SK-N-SH treated with all-trans-retinoic acid at 6 μM for 48 hours (cell line): Measurements from ENCODE around the gene OR5H1.

ENCODE experiments used
- ATAC-seq: fragments of 200-7000 bp; cut with Tn5 transposase; 3 replicates; pipeline ENCODE4 v1.9.1; 2020; ENCODE audit warnings: mild to moderate bottlenecking, moderate library complexity
- ARNTL ChIP-seq: fragments of 450-650 bp; formaldehyde crosslinking; IDR thresholded peaks from 2 replicates; pipeline ENCODE4 v1.5.0; 2020; ENCODE audit warnings: low read depth, mild to moderate bottlenecking, moderate library complexity, borderline replicate concordance
- BACH2 ChIP-seq: fragments of 250-450 bp; sonication (Bioruptor Pico); IDR thresholded peaks from 2 replicates; pipeline ENCODE4 v1.9.0; 2021; ENCODE audit warnings: mild to moderate bottlenecking, borderline replicate concordance
- CSDC2 ChIP-seq: fragments of 250-450 bp; sonication (Bioruptor Pico); IDR thresholded peaks from 2 replicates; pipeline ENCODE4 v1.5.0; 2020; ENCODE audit warnings: mild to moderate bottlenecking, moderate library complexity
- ESRRG ChIP-seq: fragments of 250-450 bp; sonication (Bioruptor Pico); IDR thresholded peaks from 2 replicates; pipeline ENCODE4 v1.6.1; 2021; ENCODE audit warnings: mild to moderate bottlenecking
- GLIS3 ChIP-seq: fragments of 250-450 bp; sonication (Bioruptor Pico); IDR thresholded peaks from 2 replicates; pipeline ENCODE4 v1.5.0; 2020; ENCODE audit warnings: mild to moderate bottlenecking, moderate library complexity
- ISL1 ChIP-seq: fragments of 250-450 bp; sonication (Bioruptor Pico); IDR thresholded peaks from 2 replicates; pipeline ENCODE4 v2.1.2; 2022; ENCODE audit warnings: mild to moderate bottlenecking, moderate library complexity
- OSR1 ChIP-seq: fragments of 250-450 bp; sonication (Bioruptor Pico); IDR thresholded peaks from 2 replicates; pipeline ENCODE4 v1.8.0; 2022; ENCODE audit warnings: moderate library complexity, mild to moderate bottlenecking, inconsistent platforms
- PPARA ChIP-seq: fragments of 250-450 bp; sonication (Bioruptor Pico); IDR thresholded peaks from 2 replicates; pipeline ENCODE4 v1.5.0; 2020; ENCODE audit warnings: mild to moderate bottlenecking, borderline replicate concordance
- RARB ChIP-seq: fragments of 250-450 bp; sonication (Bioruptor Pico); IDR thresholded peaks from 2 replicates; pipeline ENCODE4 v1.8.0; 2021; ENCODE audit warnings: mild to moderate bottlenecking, moderate library complexity
- SNAI2 ChIP-seq: fragments of 250-450 bp; sonication (Bioruptor Pico); IDR thresholded peaks from 2 replicates; pipeline ENCODE4 v1.5.0; 2020; ENCODE audit warnings: mild to moderate bottlenecking, moderate library complexity
- TCF4 ChIP-seq: fragments of 250-450 bp; sonication (Bioruptor Pico); IDR thresholded peaks from 2 replicates; pipeline ENCODE4 v1.8.0; 2021; ENCODE audit warnings: mild to moderate bottlenecking, moderate library complexity, borderline replicate concordance
- TOX ChIP-seq: fragments of 250-450 bp; sonication (Bioruptor Pico); IDR thresholded peaks from 2 replicates; pipeline ENCODE4 v1.8.0; 2021; ENCODE audit warnings: mild to moderate bottlenecking, moderate library complexity, borderline replicate concordance
- ZC3H10 ChIP-seq: fragments of 250-450 bp; sonication (Bioruptor Pico); IDR thresholded peaks from 2 replicates; pipeline ENCODE4 v1.5.1; 2021; ENCODE audit warnings: mild to moderate bottlenecking, moderate library complexity
- ZFP3 ChIP-seq: fragments of 250-450 bp; sonication (Bioruptor Pico); IDR thresholded peaks from 2 replicates; pipeline ENCODE4 v1.5.0; 2020; ENCODE audit warnings: mild to moderate bottlenecking, moderate library complexity
- ZNF565 ChIP-seq: fragments of 450-650 bp; formaldehyde crosslinking; conservative IDR thresholded peaks from 2 replicates; pipeline ENCODE4 v1.5.0; 2020; ENCODE audit warnings: low read depth, mild to moderate bottlenecking, moderate library complexity
- ZNF70 ChIP-seq: fragments of 450-650 bp; formaldehyde crosslinking; IDR thresholded peaks from 2 replicates; pipeline ENCODE4 v1.5.0; 2020; ENCODE audit warnings: mild to moderate bottlenecking, moderate library complexity
- ZNF8 ChIP-seq: fragments of 450-650 bp; formaldehyde crosslinking; IDR thresholded peaks from 2 replicates; pipeline ENCODE4 v1.5.0; 2020; ENCODE audit warnings: mild to moderate bottlenecking, moderate library complexity
- TF ChIP-seq, protein P1 (sequence below): fragments of 250-450 bp; sonication (Bioruptor Pico); IDR thresholded peaks from 2 replicates; pipeline ENCODE4 v1.8.0; 2020; ENCODE audit warnings: mild to moderate bottlenecking, moderate library complexity, borderline replicate concordance
- TF ChIP-seq, protein P2 (sequence below): fragments of 250-450 bp; sonication (Bioruptor Pico); IDR thresholded peaks from 2 replicates; pipeline ENCODE4 v1.5.0; 2020; ENCODE audit warnings: mild to moderate bottlenecking, moderate library complexity
- TF ChIP-seq, protein P3 (sequence below): fragments of 250-450 bp; sonication (Bioruptor Pico); IDR thresholded peaks from 2 replicates; pipeline ENCODE4 v1.8.0; 2021; ENCODE audit warnings: low read depth, mild to moderate bottlenecking, moderate library complexity, borderline replicate concordance
- TF ChIP-seq, protein P4 (sequence below): fragments of 250-450 bp; sonication (Bioruptor Pico); IDR thresholded peaks from 2 replicates; pipeline ENCODE4 v1.5.1; 2021; ENCODE audit warnings: mild to moderate bottlenecking, moderate library complexity

OR5H1 gene

DNA sequence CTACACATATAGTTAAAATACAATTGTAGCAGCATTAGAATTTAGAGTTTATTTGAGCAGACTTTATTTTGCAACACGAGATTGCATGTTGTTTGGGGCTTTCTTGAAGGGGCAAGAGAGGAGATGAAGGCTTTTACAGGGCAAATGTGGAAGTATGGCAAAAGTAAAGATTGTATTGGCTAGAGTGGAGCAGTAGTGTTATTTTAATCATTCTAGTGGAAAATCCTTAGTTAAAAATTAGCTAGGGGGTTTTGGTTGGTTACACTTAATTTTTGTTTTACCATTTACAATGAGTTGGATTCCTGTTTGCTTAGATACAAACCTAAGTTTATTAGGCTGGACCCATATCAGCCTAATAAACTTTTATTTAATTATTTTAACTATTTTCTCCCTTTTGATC, 40.5 kb downstream of the OR5H1 start:
- TF ChIP-seq ZNF70 (CRISPR knock-in tag) (no peak), ZNF8 (CRISPR knock-in tag) (no peak), ZNF565 (CRISPR knock-in tag) (no peak), BACH2 (no peak), ARNTL (CRISPR knock-in tag) (no peak), ZFP3 (CRISPR knock-in tag) (no peak), ISL1 (no peak), TOX (CRISPR knock-in tag) (no peak), GLIS3 (CRISPR knock-in tag) (no peak), SNAI2 (CRISPR knock-in tag) (no peak), CSDC2 (no peak), ESRRG (CRISPR knock-in tag) (no peak), PPARA (CRISPR knock-in tag) (no peak)
- TF ChIP-seq, protein P1, sequence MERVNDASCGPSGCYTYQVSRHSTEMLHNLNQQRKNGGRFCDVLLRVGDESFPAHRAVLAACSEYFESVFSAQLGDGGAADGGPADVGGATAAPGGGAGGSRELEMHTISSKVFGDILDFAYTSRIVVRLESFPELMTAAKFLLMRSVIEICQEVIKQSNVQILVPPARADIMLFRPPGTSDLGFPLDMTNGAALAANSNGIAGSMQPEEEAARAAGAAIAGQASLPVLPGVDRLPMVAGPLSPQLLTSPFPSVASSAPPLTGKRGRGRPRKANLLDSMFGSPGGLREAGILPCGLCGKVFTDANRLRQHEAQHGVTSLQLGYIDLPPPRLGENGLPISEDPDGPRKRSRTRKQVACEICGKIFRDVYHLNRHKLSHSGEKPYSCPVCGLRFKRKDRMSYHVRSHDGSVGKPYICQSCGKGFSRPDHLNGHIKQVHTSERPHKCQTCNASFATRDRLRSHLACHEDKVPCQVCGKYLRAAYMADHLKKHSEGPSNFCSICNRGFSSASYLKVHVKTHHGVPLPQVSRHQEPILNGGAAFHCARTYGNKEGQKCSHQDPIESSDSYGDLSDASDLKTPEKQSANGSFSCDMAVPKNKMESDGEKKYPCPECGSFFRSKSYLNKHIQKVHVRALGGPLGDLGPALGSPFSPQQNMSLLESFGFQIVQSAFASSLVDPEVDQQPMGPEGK, result no peak
- TF ChIP-seq, protein P2, sequence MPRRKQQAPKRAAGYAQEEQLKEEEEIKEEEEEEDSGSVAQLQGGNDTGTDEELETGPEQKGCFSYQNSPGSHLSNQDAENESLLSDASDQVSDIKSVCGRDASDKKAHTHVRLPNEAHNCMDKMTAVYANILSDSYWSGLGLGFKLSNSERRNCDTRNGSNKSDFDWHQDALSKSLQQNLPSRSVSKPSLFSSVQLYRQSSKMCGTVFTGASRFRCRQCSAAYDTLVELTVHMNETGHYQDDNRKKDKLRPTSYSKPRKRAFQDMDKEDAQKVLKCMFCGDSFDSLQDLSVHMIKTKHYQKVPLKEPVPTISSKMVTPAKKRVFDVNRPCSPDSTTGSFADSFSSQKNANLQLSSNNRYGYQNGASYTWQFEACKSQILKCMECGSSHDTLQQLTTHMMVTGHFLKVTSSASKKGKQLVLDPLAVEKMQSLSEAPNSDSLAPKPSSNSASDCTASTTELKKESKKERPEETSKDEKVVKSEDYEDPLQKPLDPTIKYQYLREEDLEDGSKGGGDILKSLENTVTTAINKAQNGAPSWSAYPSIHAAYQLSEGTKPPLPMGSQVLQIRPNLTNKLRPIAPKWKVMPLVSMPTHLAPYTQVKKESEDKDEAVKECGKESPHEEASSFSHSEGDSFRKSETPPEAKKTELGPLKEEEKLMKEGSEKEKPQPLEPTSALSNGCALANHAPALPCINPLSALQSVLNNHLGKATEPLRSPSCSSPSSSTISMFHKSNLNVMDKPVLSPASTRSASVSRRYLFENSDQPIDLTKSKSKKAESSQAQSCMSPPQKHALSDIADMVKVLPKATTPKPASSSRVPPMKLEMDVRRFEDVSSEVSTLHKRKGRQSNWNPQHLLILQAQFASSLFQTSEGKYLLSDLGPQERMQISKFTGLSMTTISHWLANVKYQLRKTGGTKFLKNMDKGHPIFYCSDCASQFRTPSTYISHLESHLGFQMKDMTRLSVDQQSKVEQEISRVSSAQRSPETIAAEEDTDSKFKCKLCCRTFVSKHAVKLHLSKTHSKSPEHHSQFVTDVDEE, result no peak
- TF ChIP-seq, protein P3, sequence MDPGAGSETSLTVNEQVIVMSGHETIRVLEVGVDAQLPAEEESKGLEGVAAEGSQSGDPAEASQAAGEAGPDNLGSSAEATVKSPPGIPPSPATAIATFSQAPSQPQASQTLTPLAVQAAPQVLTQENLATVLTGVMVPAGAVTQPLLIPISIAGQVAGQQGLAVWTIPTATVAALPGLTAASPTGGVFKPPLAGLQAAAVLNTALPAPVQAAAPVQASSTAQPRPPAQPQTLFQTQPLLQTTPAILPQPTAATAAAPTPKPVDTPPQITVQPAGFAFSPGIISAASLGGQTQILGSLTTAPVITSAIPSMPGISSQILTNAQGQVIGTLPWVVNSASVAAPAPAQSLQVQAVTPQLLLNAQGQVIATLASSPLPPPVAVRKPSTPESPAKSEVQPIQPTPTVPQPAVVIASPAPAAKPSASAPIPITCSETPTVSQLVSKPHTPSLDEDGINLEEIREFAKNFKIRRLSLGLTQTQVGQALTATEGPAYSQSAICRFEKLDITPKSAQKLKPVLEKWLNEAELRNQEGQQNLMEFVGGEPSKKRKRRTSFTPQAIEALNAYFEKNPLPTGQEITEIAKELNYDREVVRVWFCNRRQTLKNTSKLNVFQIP (CRISPR knock-in tag), result no peak
- no peak for ATAC-seq

DNA sequence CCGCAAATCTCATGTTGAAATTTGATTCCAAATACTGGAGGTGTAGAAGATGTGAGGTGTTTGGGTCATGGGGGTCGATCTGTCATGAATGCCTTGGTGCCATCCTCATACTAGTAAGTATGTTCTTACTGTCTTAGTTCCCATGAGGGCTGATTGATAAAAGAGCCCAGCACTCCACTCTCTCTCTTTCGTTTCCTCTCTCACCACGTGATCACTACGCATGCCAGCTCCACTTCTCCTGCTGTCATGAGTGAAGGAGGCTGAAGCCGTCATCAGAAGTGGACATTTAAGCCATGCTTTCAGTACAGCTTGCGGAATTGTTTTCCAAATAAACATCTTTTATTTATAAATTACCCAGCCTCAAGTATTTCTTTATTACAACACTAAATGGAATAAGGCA, 42.1 kb downstream of the OR5H1 start:
- no peak for TF ChIP-seq OSR1 (CRISPR knock-in tag)
- TF ChIP-seq TCF4 (CRISPR knock-in tag), result no peak
- no peak for TF ChIP-seq ZFP3 (CRISPR knock-in tag)
- no peak for TF ChIP-seq ZNF8 (CRISPR knock-in tag)
- TF ChIP-seq ZC3H10 (CRISPR knock-in tag), result no peak
- TF ChIP-seq, all 23 proteins: peak for 0
- ATAC-seq, result no peak

DNA sequence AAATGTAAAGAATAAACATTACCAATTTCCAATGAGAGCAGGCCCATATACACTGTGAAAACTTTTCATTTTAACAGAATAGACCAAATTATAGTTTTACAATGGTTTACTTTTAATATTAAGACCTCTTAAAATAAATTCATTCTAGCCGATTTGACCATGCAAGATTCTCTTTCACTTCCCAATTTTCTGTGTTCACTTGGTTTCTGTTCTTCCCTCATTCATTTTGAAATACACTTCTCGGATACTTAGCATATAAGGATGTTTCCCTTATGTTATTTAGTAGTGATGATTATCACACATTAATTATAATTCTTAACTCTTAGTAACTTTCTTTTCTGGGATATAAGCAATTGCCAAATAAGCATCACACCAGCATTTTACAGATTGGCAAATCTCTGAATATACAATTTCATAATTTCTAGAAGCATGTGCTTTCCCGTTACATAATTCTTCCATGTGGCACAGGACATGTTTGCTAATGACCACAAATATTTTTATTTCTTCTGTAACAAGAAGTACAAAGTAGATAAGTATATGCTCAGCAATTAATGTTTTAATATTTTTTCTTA, 49.9 kb downstream of the OR5H1 start:
- no peak for ATAC-seq
- TF ChIP-seq RARB (CRISPR knock-in tag), result no peak
- no peak for TF ChIP-seq ZNF8 (CRISPR knock-in tag)
- no peak for TF ChIP-seq SNAI2 (CRISPR knock-in tag)
- TF ChIP-seq, protein P4, sequence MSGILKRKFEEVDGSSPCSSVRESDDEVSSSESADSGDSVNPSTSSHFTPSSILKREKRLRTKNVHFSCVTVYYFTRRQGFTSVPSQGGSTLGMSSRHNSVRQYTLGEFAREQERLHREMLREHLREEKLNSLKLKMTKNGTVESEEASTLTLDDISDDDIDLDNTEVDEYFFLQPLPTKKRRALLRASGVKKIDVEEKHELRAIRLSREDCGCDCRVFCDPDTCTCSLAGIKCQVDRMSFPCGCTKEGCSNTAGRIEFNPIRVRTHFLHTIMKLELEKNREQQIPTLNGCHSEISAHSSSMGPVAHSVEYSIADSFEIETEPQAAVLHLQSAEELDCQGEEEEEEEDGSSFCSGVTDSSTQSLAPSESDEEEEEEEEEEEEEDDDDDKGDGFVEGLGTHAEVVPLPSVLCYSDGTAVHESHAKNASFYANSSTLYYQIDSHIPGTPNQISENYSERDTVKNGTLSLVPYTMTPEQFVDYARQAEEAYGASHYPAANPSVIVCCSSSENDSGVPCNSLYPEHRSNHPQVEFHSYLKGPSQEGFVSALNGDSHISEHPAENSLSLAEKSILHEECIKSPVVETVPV (CRISPR knock-in tag), result no peak
- TF ChIP-seq GLIS3 (CRISPR knock-in tag), result no peak
- TF ChIP-seq ZNF70 (CRISPR knock-in tag), result no peak
- TF ChIP-seq, protein P2, result no peak
- TF ChIP-seq ZC3H10 (CRISPR knock-in tag), result no peak
